HepG2 (cell line): ENCODE measurements around the gene TRAPPC12. TPM values are rescaled to one million over a fixed set of nuclear protein-coding genes. Genes with fewer than 3 reads are reported as not detected.
A peak's percentile ranks its signal among the peaks of the same experiment; 100 is the strongest.

Experiments
- ARNT2 ChIP-seq: sonication (generic); formaldehyde crosslinking; IDR thresholded peaks from 2 replicates; pipeline ENCODE4 v1.8.0; 2022; ENCODE audit warnings: mild to moderate bottlenecking, low read depth, missing genetic modification reagents, moderate library complexity
- BORCS8-MEF2B ChIP-seq: sonication (generic); formaldehyde crosslinking; IDR thresholded peaks from 2 replicates; pipeline ENCODE4 v1.8.0; 2022; ENCODE audit warnings: mild to moderate bottlenecking, missing genetic modification reagents
- BRD4 ChIP-seq: sonication (generic); formaldehyde crosslinking; IDR thresholded peaks from 2 replicates; pipeline ENCODE4 v1.4.0; 2020; ENCODE audit warnings: missing genetic modification reagents
- EZH2 ChIP-seq: conservative IDR thresholded peaks from 2 replicates; pipeline ENCODE4 v1.6.1; 2012; ENCODE audit warnings: mild to moderate bottlenecking, low read depth, low read length, moderate library complexity
- FOXA3 ChIP-seq: IDR thresholded peaks from 2 replicates; pipeline ENCODE4 v1.6.1; 2016; ENCODE audit warnings: missing genetic modification reagents, missing compliant biosample characterization
- FOXK1 ChIP-seq: sonication (generic); formaldehyde crosslinking; IDR thresholded peaks from 2 replicates; pipeline ENCODE4 v1.4.0; 2020; ENCODE audit warnings: low read depth, missing genetic modification reagents, borderline replicate concordance
- HDAC2 ChIP-seq: sonication (generic); formaldehyde crosslinking; IDR thresholded peaks from 2 replicates; pipeline ENCODE4 v1.4.0; 2020; ENCODE audit warnings: missing genetic modification reagents
- HNF4A ChIP-seq: sonication (generic); formaldehyde crosslinking; IDR thresholded peaks from 2 replicates; pipeline ENCODE4 v1.4.0; 2020; ENCODE audit warnings: missing genetic modification reagents
- KAT8 ChIP-seq: IDR thresholded peaks from 2 replicates; pipeline ENCODE4 v1.6.1; 2016; ENCODE audit warnings: missing genetic modification reagents, missing compliant biosample characterization
- KLF6 ChIP-seq: IDR thresholded peaks from 2 replicates; pipeline ENCODE4 v1.8.0; 2016; ENCODE audit warnings: missing biosample characterization, missing genetic modification reagents
- MAX ChIP-seq: IDR thresholded peaks from 2 replicates; pipeline ENCODE4 v1.6.1; 2012; ENCODE audit warnings: inconsistent platforms
- MYC ChIP-seq: sonication (generic); formaldehyde crosslinking; IDR thresholded peaks from 2 replicates; pipeline ENCODE4 v1.9.0; 2021; ENCODE audit warnings: missing genetic modification reagents, borderline replicate concordance
- NBN ChIP-seq: fragments of 450-650 bp; conservative IDR thresholded peaks from 2 replicates; pipeline ENCODE4 v1.6.1; 2017
- SMC3 ChIP-seq: IDR thresholded peaks from 2 replicates; pipeline ENCODE4 v1.6.1; 2011; ENCODE audit warnings: low read length, improper control_type of control experiment
- SRF ChIP-seq: IDR thresholded peaks from 2 replicates; pipeline ENCODE4 v1.6.1; 2011; ENCODE audit warnings: mild to moderate bottlenecking, low read depth, low read length, moderate library complexity
- TBX2 ChIP-seq: sonication (generic); formaldehyde crosslinking; IDR thresholded peaks from 2 replicates; pipeline ENCODE4 v1.5.0; 2020; ENCODE audit warnings: missing genetic modification reagents, mild to moderate bottlenecking, borderline replicate concordance
- ZNF225 ChIP-seq: sonication (generic); formaldehyde crosslinking; IDR thresholded peaks from 2 replicates; pipeline ENCODE4 v1.4.0; 2020; ENCODE audit warnings: mild to moderate bottlenecking, missing genetic modification reagents
- ZNF331 ChIP-seq: sonication (generic); formaldehyde crosslinking; IDR thresholded peaks from 2 replicates; pipeline ENCODE4 v1.4.0; 2020; ENCODE audit warnings: missing genetic modification reagents
- ZNF33B ChIP-seq: sonication (generic); formaldehyde crosslinking; IDR thresholded peaks from 2 replicates; pipeline ENCODE4 v1.5.1; 2020; ENCODE audit warnings: mild to moderate bottlenecking, missing genetic modification reagents
- ZNF431 ChIP-seq: sonication (generic); formaldehyde crosslinking; IDR thresholded peaks from 2 replicates; pipeline ENCODE4 v1.9.0; 2022; ENCODE audit warnings: missing genetic modification reagents, low read depth, mild to moderate bottlenecking, borderline replicate concordance
- ZNF501 ChIP-seq: sonication (generic); formaldehyde crosslinking; IDR thresholded peaks from 2 replicates; pipeline ENCODE4 v1.5.1; 2020; ENCODE audit warnings: mild to moderate bottlenecking, moderate library complexity, missing genetic modification reagents
- ZNF503 ChIP-seq: sonication (generic); formaldehyde crosslinking; IDR thresholded peaks from 2 replicates; pipeline ENCODE4 v1.4.0; 2020; ENCODE audit warnings: missing genetic modification reagents
- ZNF550 ChIP-seq: sonication (generic); formaldehyde crosslinking; IDR thresholded peaks from 2 replicates; pipeline ENCODE4 v1.4.0; 2020; ENCODE audit warnings: mild to moderate bottlenecking, missing genetic modification reagents, borderline replicate concordance
- ZNF580 ChIP-seq: IDR thresholded peaks from 2 replicates; pipeline ENCODE4 v1.6.1; 2016; ENCODE audit warnings: low read depth, borderline replicate concordance
- ZNF605 ChIP-seq: sonication (generic); formaldehyde crosslinking; IDR thresholded peaks from 2 replicates; pipeline ENCODE4 v1.8.0; 2022; ENCODE audit warnings: mild to moderate bottlenecking, missing genetic modification reagents
- ZNF790 ChIP-seq: sonication (generic); formaldehyde crosslinking; IDR thresholded peaks from 2 replicates; pipeline ENCODE4 v1.8.0; 2022; ENCODE audit warnings: missing genetic modification reagents, mild to moderate bottlenecking, borderline replicate concordance
- polyA plus RNA-seq, 8 experiments: library from polyadenylated mRNA; depleted of rRNA in 3 of 8; stranded (reverse) in 7 of 8; unstranded in 1 of 8; fragments of >200 nt; fragmentation: Illumina TruSeq in 4 of 8; extraction: Trizol in 4 of 8; gene quantifications; 2 replicates each; pipeline versions ENCODE4 v1.2.1 to v1.2.3, GENCODE V29; 2011 to 2016; ENCODE audit warnings: low read depth in 4 of 8, missing spikeins in 1 of 8, mixed read lengths in 1 of 8; ENCODE audit not compliant: insufficient read depth in 1 of 8
- total RNA-seq, 5 experiments: library from RNA; depleted of rRNA; stranded (reverse); fragments of >200 nt; fragmentation: Illumina TruSeq; extraction: Trizol; gene quantifications; 2 replicates each; pipeline ENCODE4 v1.2.3, GENCODE V29; 2016; ENCODE audit warnings: low read depth in 1 of 5
- TF ChIP-seq, protein P1 (sequence below): sonication (generic); formaldehyde crosslinking; IDR thresholded peaks from 2 replicates; pipeline ENCODE4 v1.8.0; 2022; ENCODE audit warnings: missing genetic modification reagents, mild to moderate bottlenecking, borderline replicate concordance
- TF ChIP-seq, protein P2 (sequence below): sonication (generic); formaldehyde crosslinking; IDR thresholded peaks from 2 replicates; pipeline ENCODE4 v1.4.0; 2020; ENCODE audit warnings: missing genetic modification reagents

TRAPPC12 gene
- total and polyA plus RNA-seq, 2 of the 13 experiments (the other 11 are each of a cell fraction or from before 2014, with no cell fraction given), result 46.4 to 97.7 TPM

- TF ChIP-seq ZNF503 (CRISPR knock-in tag), result no peak
- TF ChIP-seq, protein P1, sequence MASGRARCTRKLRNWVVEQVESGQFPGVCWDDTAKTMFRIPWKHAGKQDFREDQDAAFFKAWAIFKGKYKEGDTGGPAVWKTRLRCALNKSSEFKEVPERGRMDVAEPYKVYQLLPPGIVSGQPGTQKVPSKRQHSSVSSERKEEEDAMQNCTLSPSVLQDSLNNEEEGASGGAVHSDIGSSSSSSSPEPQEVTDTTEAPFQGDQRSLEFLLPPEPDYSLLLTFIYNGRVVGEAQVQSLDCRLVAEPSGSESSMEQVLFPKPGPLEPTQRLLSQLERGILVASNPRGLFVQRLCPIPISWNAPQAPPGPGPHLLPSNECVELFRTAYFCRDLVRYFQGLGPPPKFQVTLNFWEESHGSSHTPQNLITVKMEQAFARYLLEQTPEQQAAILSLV (CRISPR knock-in tag), result peak; percentile 53; the same call in 1 of the 2 replicates
- peak; percentile 23; the same call in 1 of the 2 replicates for TF ChIP-seq ZNF331 (CRISPR knock-in tag)
- 0 out of 2 replicates have a peak, but pooled peaks have one; percentile 12 for TF ChIP-seq FOXK1 (CRISPR knock-in tag)
- TF ChIP-seq ZNF605, result no peak
- no peak for TF ChIP-seq HNF4A (CRISPR knock-in tag)
- no peak for TF ChIP-seq SRF
- TF ChIP-seq SMC3, result no peak
- TF ChIP-seq ZNF501, result peak; percentile 36; the same call in 1 of the 2 replicates
- no peak for TF ChIP-seq BORCS8-MEF2B (CRISPR knock-in tag)
- no peak for TF ChIP-seq KLF6
- TF ChIP-seq BRD4 (CRISPR knock-in tag), result no peak
- TF ChIP-seq ZNF580, result no peak
- no peak for TF ChIP-seq HDAC2 (CRISPR knock-in tag)
- TF ChIP-seq NBN, result no peak
- TF ChIP-seq, protein P2, sequence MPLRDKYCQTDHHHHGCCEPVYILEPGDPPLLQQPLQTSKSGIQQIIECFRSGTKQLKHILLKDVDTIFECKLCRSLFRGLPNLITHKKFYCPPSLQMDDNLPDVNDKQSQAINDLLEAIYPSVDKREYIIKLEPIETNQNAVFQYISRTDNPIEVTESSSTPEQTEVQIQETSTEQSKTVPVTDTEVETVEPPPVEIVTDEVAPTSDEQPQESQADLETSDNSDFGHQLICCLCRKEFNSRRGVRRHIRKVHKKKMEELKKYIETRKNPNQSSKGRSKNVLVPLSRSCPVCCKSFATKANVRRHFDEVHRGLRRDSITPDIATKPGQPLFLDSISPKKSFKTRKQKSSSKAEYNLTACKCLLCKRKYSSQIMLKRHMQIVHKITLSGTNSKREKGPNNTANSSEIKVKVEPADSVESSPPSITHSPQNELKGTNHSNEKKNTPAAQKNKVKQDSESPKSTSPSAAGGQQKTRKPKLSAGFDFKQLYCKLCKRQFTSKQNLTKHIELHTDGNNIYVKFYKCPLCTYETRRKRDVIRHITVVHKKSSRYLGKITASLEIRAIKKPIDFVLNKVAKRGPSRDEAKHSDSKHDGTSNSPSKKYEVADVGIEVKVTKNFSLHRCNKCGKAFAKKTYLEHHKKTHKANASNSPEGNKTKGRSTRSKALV (CRISPR knock-in tag), result no peak
- no peak for TF ChIP-seq TBX2 (CRISPR knock-in tag)
- no peak for TF ChIP-seq ZNF431 (CRISPR knock-in tag)
- TF ChIP-seq MYC, result no peak
- TF ChIP-seq FOXA3 (CRISPR knock-in tag), result no peak
- 0 out of 2 replicates have a peak, but pooled peaks have one; percentile 8 for TF ChIP-seq MAX
- no peak for TF ChIP-seq KAT8
- no peak for TF ChIP-seq ZNF790 (CRISPR knock-in tag)
- TF ChIP-seq EZH2, result no peak
- no peak for TF ChIP-seq ZNF33B (CRISPR knock-in tag)
- TF ChIP-seq ARNT2 (CRISPR knock-in tag), result no peak
- no peak for TF ChIP-seq ZNF225 (CRISPR knock-in tag)
- no peak for TF ChIP-seq ZNF550 (CRISPR knock-in tag)
Measured at GRCh38 chr2:3493615-3494007, 114.1 kb downstream of the TRAPPC12 start (continued).
